ENCODE results near the gene EPHB1. TPM values are rescaled to one million over a fixed set of nuclear protein-coding genes. Genes with fewer than 3 reads are reported as not detected.

EPHB1 gene
- total RNA-seq, 1 donor, result 0.36 TPM

GRCh38 chr3:134899786-134900185 is 104.7 kb downstream of the EPHB1 start:
- Histone ChIP-seq H3K27ac (ENCODE audit: low read depth, low read length) (no peak overlapping the region), H2AFZ (ENCODE audit: low read length) (no peak overlapping the region), H3K27me3 (ENCODE audit: insufficient read depth, low read length) (no peaks in the 10 kb centered on the region), H3K4me3 (ENCODE audit: insufficient read depth, low read length) (no peak overlapping the region), H3K9me3 (ENCODE audit: low read depth, low read length) (no peaks in the 10 kb centered on the region), H3K4me2 (ENCODE audit: insufficient read depth, low read length) (no peak overlapping the region), H4K20me1 (ENCODE audit: insufficient read depth, low read length) (no peaks in the 10 kb centered on the region), H3K36me3 (ENCODE audit: insufficient read depth, low read length) (no peaks in the 10 kb centered on the region), H3K4me1 (ENCODE audit: insufficient read depth, low read length) (no peaks in the 10 kb centered on the region), H3K79me2 (ENCODE audit: insufficient read depth, low read length) (no peaks in the 10 kb centered on the region)
- TF ChIP-seq, protein P1, sequence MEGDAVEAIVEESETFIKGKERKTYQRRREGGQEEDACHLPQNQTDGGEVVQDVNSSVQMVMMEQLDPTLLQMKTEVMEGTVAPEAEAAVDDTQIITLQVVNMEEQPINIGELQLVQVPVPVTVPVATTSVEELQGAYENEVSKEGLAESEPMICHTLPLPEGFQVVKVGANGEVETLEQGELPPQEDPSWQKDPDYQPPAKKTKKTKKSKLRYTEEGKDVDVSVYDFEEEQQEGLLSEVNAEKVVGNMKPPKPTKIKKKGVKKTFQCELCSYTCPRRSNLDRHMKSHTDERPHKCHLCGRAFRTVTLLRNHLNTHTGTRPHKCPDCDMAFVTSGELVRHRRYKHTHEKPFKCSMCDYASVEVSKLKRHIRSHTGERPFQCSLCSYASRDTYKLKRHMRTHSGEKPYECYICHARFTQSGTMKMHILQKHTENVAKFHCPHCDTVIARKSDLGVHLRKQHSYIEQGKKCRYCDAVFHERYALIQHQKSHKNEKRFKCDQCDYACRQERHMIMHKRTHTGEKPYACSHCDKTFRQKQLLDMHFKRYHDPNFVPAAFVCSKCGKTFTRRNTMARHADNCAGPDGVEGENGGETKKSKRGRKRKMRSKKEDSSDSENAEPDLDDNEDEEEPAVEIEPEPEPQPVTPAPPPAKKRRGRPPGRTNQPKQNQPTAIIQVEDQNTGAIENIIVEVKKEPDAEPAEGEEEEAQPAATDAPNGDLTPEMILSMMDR (IDR thresholded peaks at IDR 0.05; ENCODE audit: extremely low read depth, low read depth, low read length), result no peak
- DNase-seq (ENCODE audit: insufficient read length, low spot score, missing footprints), result no peak

- Histone ChIP-seq H3K4me1 (ENCODE audit: insufficient read depth, low read length) (no peaks in the 10 kb centered on the region), H3K36me3 (ENCODE audit: insufficient read depth, low read length) (no peaks in the 10 kb centered on the region), H3K79me2 (ENCODE audit: insufficient read depth, low read length) (no peaks in the 10 kb centered on the region), H3K4me2 (ENCODE audit: insufficient read depth, low read length) (no peak overlapping the region), H3K9me3 (ENCODE audit: low read depth, low read length) (no peaks in the 10 kb centered on the region), H2AFZ (ENCODE audit: low read length) (no peak overlapping the region), H4K20me1 (ENCODE audit: insufficient read depth, low read length) (no peaks in the 10 kb centered on the region), H3K4me3 (ENCODE audit: insufficient read depth, low read length) (no peak overlapping the region), H3K27ac (ENCODE audit: low read depth, low read length) (no peak overlapping the region), H3K27me3 (ENCODE audit: insufficient read depth, low read length) (no peaks in the 10 kb centered on the region)
- TF ChIP-seq, protein P1 (IDR thresholded peaks at IDR 0.05; ENCODE audit: extremely low read depth, low read depth, low read length), result no peak
- no peak for DNase-seq (ENCODE audit: insufficient read length, low spot score, missing footprints)
Measured at GRCh38 chr3:134900482-134900881, 105.4 kb downstream of the EPHB1 start.

- Histone ChIP-seq H3K79me2 (ENCODE audit: insufficient read depth, low read length) (no peaks in the 10 kb centered on the region), H4K20me1 (ENCODE audit: insufficient read depth, low read length) (no peaks in the 10 kb centered on the region), H3K36me3 (ENCODE audit: insufficient read depth, low read length) (no peaks in the 10 kb centered on the region), H3K4me3 (ENCODE audit: insufficient read depth, low read length) (no peak overlapping the region), H3K4me2 (ENCODE audit: insufficient read depth, low read length) (no peak overlapping the region), H3K27ac (ENCODE audit: low read depth, low read length) (no peak overlapping the region), H3K9me3 (ENCODE audit: low read depth, low read length) (no peaks in the 10 kb centered on the region), H3K4me1 (ENCODE audit: insufficient read depth, low read length) (no peaks in the 10 kb centered on the region), H2AFZ (ENCODE audit: low read length) (no peak overlapping the region), H3K27me3 (ENCODE audit: insufficient read depth, low read length) (no peaks in the 10 kb centered on the region)
- DNase-seq (ENCODE audit: insufficient read length, low spot score, missing footprints), result no peak
- TF ChIP-seq, protein P1 (IDR thresholded peaks at IDR 0.05; ENCODE audit: extremely low read depth, low read depth, low read length), result no peak
Measured at GRCh38 chr3:134901461-134901860, 106.4 kb downstream of the EPHB1 start.

- Histone ChIP-seq H3K4me2 (ENCODE audit: insufficient read depth, low read length) (no peak overlapping the region), H4K20me1 (ENCODE audit: insufficient read depth, low read length) (no peaks in the 10 kb centered on the region), H3K4me3 (ENCODE audit: insufficient read depth, low read length) (no peak overlapping the region), H2AFZ (ENCODE audit: low read length) (no peak overlapping the region), H3K27ac (ENCODE audit: low read depth, low read length) (no peak overlapping the region), H3K9me3 (ENCODE audit: low read depth, low read length) (no peaks in the 10 kb centered on the region), H3K79me2 (ENCODE audit: insufficient read depth, low read length) (no peaks in the 10 kb centered on the region), H3K27me3 (ENCODE audit: insufficient read depth, low read length) (no peaks in the 10 kb centered on the region), H3K4me1 (ENCODE audit: insufficient read depth, low read length) (no peaks in the 10 kb centered on the region), H3K36me3 (ENCODE audit: insufficient read depth, low read length) (no peaks in the 10 kb centered on the region)
- TF ChIP-seq, protein P1 (IDR thresholded peaks at IDR 0.05; ENCODE audit: extremely low read depth, low read depth, low read length), result no peak
- no peak for DNase-seq (ENCODE audit: insufficient read length, low spot score, missing footprints)
Measured at GRCh38 chr3:134903837-134904236, 108.8 kb downstream of the EPHB1 start.

All from osteoblast (primary cell).